DOHH2 (cell line): Measurements from ENCODE around the gene LAMA3.

Source experiments
- CTCF ChIP-seq: fragments of 200-600 bp; sonication (generic); IDR thresholded peaks from one replicate; pipeline ENCODE4 v1.5.1; 2014; ENCODE audit warnings: antibody characterized with exemption, mild to moderate bottlenecking, low read depth, low read length; ENCODE audit not compliant: poor library complexity, severe bottlenecking
- EZH2phosphoT487 ChIP-seq: fragments of 200-600 bp; sonication (generic); IDR thresholded peaks from 2 replicates; pipeline ENCODE4 v1.6.1; 2017; ENCODE audit warnings: borderline replicate concordance, mild to moderate bottlenecking, antibody characterized with exemption, low read length, moderate library complexity, mixed read lengths

GRCh38 chr18:23643815-23644490, 45.3 kb upstream of the LAMA3 start:
- TF ChIP-seq CTCF (no peak), EZH2phosphoT487 (no peak)
